Measurements from ENCODE around the gene STXBP2. TPM values are rescaled to one million over a fixed set of nuclear protein-coding genes. Genes with fewer than 3 reads are reported as not detected.

The STXBP2 gene
- total RNA-seq, 3 donors from 2014 or later (not counting 1 experiment from before 2014, with no cell fraction given) = 366 to 409 (median 384) TPM

GRCh38 chr19:7639863-7640348 lies 3.0 kb downstream of the STXBP2 start:
- 98% methylated on average over 13 of the region's 13 CpGs for WGBS (ENCODE audit: insufficient coverage)
- no peak for DNase-seq
- H3K36me3 ChIP-seq (ENCODE audit: control insufficient read depth, insufficient read depth, low read length) = peaks cover 16% of the 10 kb centered on the region
- H3K4me1 ChIP-seq (ENCODE audit: control insufficient read depth, insufficient read depth, low read length) = peaks cover 44% of the 10 kb centered on the region
- no peaks in the 10 kb centered on the region for H3K9me3 ChIP-seq (ENCODE audit: control insufficient read depth, insufficient read depth, low read length)
- peaks cover 0 to 2% of the 10 kb centered on the region in 2 donors for H3K9me3 Mint-ChIP-seq
- no peak overlapping the region for H3K4me3 Mint-ChIP-seq
- no peak overlapping the region for H3K27ac Mint-ChIP-seq
- ATAC-seq = no peak
- H3K4me1 Mint-ChIP-seq = peaks cover 14 to 41% of the 10 kb centered on the region in 2 donors
- no peaks in the 10 kb centered on the region for H3K27me3 Mint-ChIP-seq (ENCODE audit: low read depth in 2 of 2)
- no peaks in the 10 kb centered on the region for H3K27me3 ChIP-seq (ENCODE audit: control insufficient read depth, insufficient read depth, low read length)
- intact Hi-C loops (cut with micrococcal nuclease) = loop anchor here (10.0 kb wide), 1 partner anchor 45 kb away; the partner anchor contains the start of gene TRAPPC5
- no peak overlapping the region for H3K27ac ChIP-seq (ENCODE audit: low read length)
- H3K36me3 Mint-ChIP-seq = no peaks in the 10 kb centered on the region
- no peak overlapping the region for H3K4me3 ChIP-seq (ENCODE audit: low read length)
- TF ChIP-seq, protein P1, sequence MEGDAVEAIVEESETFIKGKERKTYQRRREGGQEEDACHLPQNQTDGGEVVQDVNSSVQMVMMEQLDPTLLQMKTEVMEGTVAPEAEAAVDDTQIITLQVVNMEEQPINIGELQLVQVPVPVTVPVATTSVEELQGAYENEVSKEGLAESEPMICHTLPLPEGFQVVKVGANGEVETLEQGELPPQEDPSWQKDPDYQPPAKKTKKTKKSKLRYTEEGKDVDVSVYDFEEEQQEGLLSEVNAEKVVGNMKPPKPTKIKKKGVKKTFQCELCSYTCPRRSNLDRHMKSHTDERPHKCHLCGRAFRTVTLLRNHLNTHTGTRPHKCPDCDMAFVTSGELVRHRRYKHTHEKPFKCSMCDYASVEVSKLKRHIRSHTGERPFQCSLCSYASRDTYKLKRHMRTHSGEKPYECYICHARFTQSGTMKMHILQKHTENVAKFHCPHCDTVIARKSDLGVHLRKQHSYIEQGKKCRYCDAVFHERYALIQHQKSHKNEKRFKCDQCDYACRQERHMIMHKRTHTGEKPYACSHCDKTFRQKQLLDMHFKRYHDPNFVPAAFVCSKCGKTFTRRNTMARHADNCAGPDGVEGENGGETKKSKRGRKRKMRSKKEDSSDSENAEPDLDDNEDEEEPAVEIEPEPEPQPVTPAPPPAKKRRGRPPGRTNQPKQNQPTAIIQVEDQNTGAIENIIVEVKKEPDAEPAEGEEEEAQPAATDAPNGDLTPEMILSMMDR (IDR thresholded peaks at IDR 0.05) = no peak

GRCh38 chr19:7640803-7641202 lies 3.9 kb downstream of the STXBP2 start:
- peaks cover 16% of the 10 kb centered on the region for H3K36me3 ChIP-seq (ENCODE audit: control insufficient read depth, insufficient read depth, low read length)
- peaks cover 0 to 2% of the 10 kb centered on the region in 2 donors for H3K9me3 Mint-ChIP-seq
- H3K4me1 Mint-ChIP-seq = peaks cover 14 to 38% of the 10 kb centered on the region in 2 donors
- H3K9me3 ChIP-seq (ENCODE audit: control insufficient read depth, insufficient read depth, low read length) = no peaks in the 10 kb centered on the region
- DNase-seq (no peak), ATAC-seq (no peak)
- H3K4me1 ChIP-seq (ENCODE audit: control insufficient read depth, insufficient read depth, low read length) = peaks cover 45% of the 10 kb centered on the region
- H3K27me3 Mint-ChIP-seq (ENCODE audit: low read depth in 2 of 2) = no peaks in the 10 kb centered on the region
- intact Hi-C loops (cut with micrococcal nuclease) = no loop called here
- H3K36me3 Mint-ChIP-seq = no peaks in the 10 kb centered on the region
- H3K27ac Mint-ChIP-seq = no peak overlapping the region
- no peaks in the 10 kb centered on the region for H3K27me3 ChIP-seq (ENCODE audit: control insufficient read depth, insufficient read depth, low read length)
- no peak overlapping the region for H3K4me3 ChIP-seq (ENCODE audit: low read length)
- no peak overlapping the region for H3K27ac ChIP-seq (ENCODE audit: low read length)
- no peak overlapping the region for H3K4me3 Mint-ChIP-seq
- TF ChIP-seq, protein P1 (IDR thresholded peaks at IDR 0.05) = no peak
- WGBS (ENCODE audit: insufficient coverage) = 98% methylated on average over 11 of the region's 11 CpGs

GRCh38 chr19:7641290-7642276 lies 4.7 kb downstream of the STXBP2 start:
- peaks cover 20% of the 10 kb centered on the region for H3K36me3 ChIP-seq (ENCODE audit: control insufficient read depth, insufficient read depth, low read length)
- no peak for ATAC-seq
- no peak overlapping the region for H3K27ac Mint-ChIP-seq

More at GRCh38 chr19:7641290-7642276, 4.7 kb downstream of the STXBP2 start:
- 95% methylated on average over 41 of the region's 43 CpGs for whole genome bisulfite sequencing (ENCODE audit: insufficient coverage)
- TF ChIP-seq, protein P1 (IDR thresholded peaks at IDR 0.05) = no peak
- H3K9me3 ChIP-seq (ENCODE audit: control insufficient read depth, insufficient read depth, low read length) = no peaks in the 10 kb centered on the region
- no peak overlapping the region for H3K4me3 Mint-ChIP-seq
- H3K27me3 Mint-ChIP-seq (ENCODE audit: low read depth in 2 of 2) = no peaks in the 10 kb centered on the region
- H3K4me3 ChIP-seq (ENCODE audit: low read length) = no peak overlapping the region
- peaks cover 14 to 38% of the 10 kb centered on the region in 2 donors for H3K4me1 Mint-ChIP-seq
- peaks cover 37% of the 10 kb centered on the region for H3K4me1 ChIP-seq (ENCODE audit: control insufficient read depth, insufficient read depth, low read length)
- H3K9me3 Mint-ChIP-seq = peaks cover 0 to 2% of the 10 kb centered on the region in 2 donors
- no peaks in the 10 kb centered on the region for H3K36me3 Mint-ChIP-seq
- H3K27me3 ChIP-seq (ENCODE audit: control insufficient read depth, insufficient read depth, low read length) = no peaks in the 10 kb centered on the region
- no peak for DNase-seq
- no peak overlapping the region for H3K27ac ChIP-seq (ENCODE audit: low read length)
- intact Hi-C loops (cut with micrococcal nuclease) = no loop called here
